ENCODE measurements around the gene TNS3. TPM values are rescaled to one million over a fixed set of nuclear protein-coding genes. Genes with fewer than 3 reads are reported as not detected.

Gene TNS3
- polyA plus RNA-seq, 1 donor from 2014 or later = 12.5 TPM

DNA sequence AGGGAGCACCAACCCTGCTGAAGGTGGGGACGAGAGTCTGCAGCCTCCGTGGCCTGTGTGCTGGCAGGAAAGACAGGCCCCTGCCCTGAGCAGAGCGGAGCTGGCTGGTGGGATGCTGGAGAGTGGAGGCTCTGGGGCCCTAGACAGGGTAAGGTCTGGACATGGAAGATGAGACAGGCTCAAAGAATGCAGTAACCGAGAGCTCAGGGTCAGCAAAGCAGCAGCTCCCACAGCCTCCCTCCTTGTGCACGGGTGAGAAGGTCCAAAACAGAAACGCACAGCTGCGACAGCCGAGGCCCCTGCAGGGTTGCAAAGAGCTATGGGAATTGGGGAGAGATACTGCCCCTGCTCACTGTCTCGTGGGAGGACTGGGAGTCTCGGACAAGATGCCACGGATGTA is 80.5 kb downstream of the TNS3 start:
- Mint-ChIP-seq H3K9me3 (no peaks in the 10 kb centered on the region), H3K27me3 (no peaks in the 10 kb centered on the region), H3K4me1 (peaks cover 17 to 32% (median 21%) of the 10 kb centered on the region in 3 donors), H3K36me3 (peaks cover 3% of the 10 kb centered on the region), H3K4me3 (no peak overlapping the region), H3K27ac (peak overlapping the region in 1 of 3 donors; percentile 57)

DNA sequence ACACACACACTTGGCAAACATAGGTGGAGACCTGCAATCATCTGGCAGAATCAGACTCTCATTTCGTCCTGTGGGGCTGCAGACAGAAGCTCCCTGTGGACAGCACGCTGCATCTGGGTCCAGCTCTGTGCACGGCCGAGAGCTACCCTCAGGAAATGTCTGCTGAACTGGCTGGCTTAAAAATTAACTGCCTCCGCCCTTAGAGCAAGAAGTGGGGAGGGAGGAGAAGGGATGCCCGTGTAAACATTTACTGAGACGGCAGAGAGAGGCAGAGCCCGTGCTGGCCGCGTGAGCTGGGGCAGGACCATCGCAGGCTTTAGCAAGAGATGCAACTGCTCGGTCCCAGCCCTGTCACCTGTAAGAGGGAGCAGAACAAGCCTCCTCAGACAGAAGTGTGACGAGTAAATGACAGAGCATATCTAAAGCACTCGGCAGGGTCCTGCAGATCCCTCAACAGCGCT is 81.8 kb downstream of the TNS3 start:
- Mint-ChIP-seq H3K36me3 (peaks cover 3% of the 10 kb centered on the region), H3K9me3 (no peaks in the 10 kb centered on the region), H3K4me1 (peaks cover 29 to 43% (median 31%) of the 10 kb centered on the region in 3 donors), H3K4me3 (no peak overlapping the region), H3K27ac (peak overlapping the region; percentile 55 to 67 (median 55)), H3K27me3 (no peaks in the 10 kb centered on the region)

GRCh38 chr7:47498229-47499056 is 83.5 kb downstream of the TNS3 start:
- peaks cover 2% of the 10 kb centered on the region for H3K27me3 Mint-ChIP-seq
- peaks cover 40 to 57% (median 43%) of the 10 kb centered on the region in 3 donors for H3K4me1 Mint-ChIP-seq
- no peaks in the 10 kb centered on the region for H3K9me3 Mint-ChIP-seq
- peak overlapping the region in 2 of 3 donors; percentile 64 to 94 for H3K27ac Mint-ChIP-seq
- H3K36me3 Mint-ChIP-seq = peaks cover 1% of the 10 kb centered on the region
- H3K4me3 Mint-ChIP-seq = peak overlapping the region in 2 of 4 donors; percentile 33 to 89

DNA sequence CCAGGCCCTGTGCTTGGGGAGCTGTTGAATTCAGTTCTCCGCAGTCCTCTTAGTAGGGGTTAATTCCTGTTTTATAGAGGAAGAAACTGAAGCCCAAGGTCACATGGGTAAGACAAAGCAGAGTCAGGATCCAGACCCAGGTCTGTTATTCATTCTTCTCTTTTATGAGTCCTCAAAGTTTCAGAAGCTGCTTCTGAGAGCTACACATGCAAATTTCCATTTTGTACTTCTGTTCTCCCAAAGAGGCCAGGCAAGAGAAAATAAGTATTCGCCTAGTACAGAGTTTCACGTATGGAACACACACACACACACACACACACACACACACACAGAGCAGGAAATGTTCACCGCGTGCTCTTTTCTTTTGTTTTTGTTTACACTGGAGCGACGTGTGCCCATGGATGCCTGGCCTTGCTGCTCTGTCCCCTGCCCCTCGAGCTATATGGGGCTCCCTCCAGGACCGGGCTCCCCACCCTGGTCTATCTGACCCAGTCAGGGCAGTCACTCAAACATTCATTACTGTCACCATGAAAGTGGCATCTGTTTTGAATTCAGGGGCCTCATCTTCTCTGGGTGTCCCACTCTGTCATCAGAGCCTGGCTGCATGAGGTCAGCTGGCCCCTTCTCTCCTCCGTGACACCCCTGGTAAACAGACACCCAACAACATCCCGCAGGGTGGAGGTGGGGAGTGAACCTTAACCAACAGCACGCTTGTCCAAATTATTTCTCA is 84.4 kb downstream of the TNS3 start:
- Mint-ChIP-seq H3K4me3 (peak overlapping the region; percentile 21 to 89 (median 55)), H3K27ac (peak overlapping the region; percentile 64 to 98 (median 94)), H3K9me3 (no peaks in the 10 kb centered on the region), H3K27me3 (peaks cover 2% of the 10 kb centered on the region), H3K4me1 (peaks cover 40 to 59% (median 46%) of the 10 kb centered on the region in 3 donors), H3K36me3 (peaks cover 1% of the 10 kb centered on the region)

- H3K27me3 Mint-ChIP-seq = peaks cover 2% of the 10 kb centered on the region
- H3K9me3 Mint-ChIP-seq = no peaks in the 10 kb centered on the region
- H3K27ac Mint-ChIP-seq = peak overlapping the region; percentile 51 to 92 (median 78)
- H3K4me1 Mint-ChIP-seq = peaks cover 40 to 59% (median 48%) of the 10 kb centered on the region in 3 donors
- peak overlapping the region; percentile 7 to 90 (median 44) for H3K4me3 Mint-ChIP-seq
- H3K36me3 Mint-ChIP-seq = peaks cover 1% of the 10 kb centered on the region
Measured at GRCh38 chr7:47496666-47497065, 85.2 kb downstream of the TNS3 start.

- peaks cover 2% of the 10 kb centered on the region for H3K27me3 Mint-ChIP-seq
- peaks cover 40 to 59% (median 46%) of the 10 kb centered on the region in 3 donors for H3K4me1 Mint-ChIP-seq
- H3K36me3 Mint-ChIP-seq = peaks cover 1% of the 10 kb centered on the region
- peak overlapping the region; percentile 7 to 49 (median 25) for H3K4me3 Mint-ChIP-seq
- peak overlapping the region; percentile 51 to 92 (median 78) for H3K27ac Mint-ChIP-seq
- H3K9me3 Mint-ChIP-seq = no peaks in the 10 kb centered on the region
Measured at GRCh38 chr7:47496056-47496665, 85.8 kb downstream of the TNS3 start.

- Mint-ChIP-seq H3K4me3 (peak overlapping the region; percentile 53 to 89 (median 76)), H3K9me3 (no peaks in the 10 kb centered on the region), H3K36me3 (no peaks in the 10 kb centered on the region), H3K27ac (peak overlapping the region; percentile 69 to 90 (median 71)), H3K27me3 (peaks cover 2% of the 10 kb centered on the region), H3K4me1 (peaks cover 38 to 49% (median 42%) of the 10 kb centered on the region in 3 donors)
Measured at GRCh38 chr7:47493976-47494911, 87.7 kb downstream of the TNS3 start.

DNA sequence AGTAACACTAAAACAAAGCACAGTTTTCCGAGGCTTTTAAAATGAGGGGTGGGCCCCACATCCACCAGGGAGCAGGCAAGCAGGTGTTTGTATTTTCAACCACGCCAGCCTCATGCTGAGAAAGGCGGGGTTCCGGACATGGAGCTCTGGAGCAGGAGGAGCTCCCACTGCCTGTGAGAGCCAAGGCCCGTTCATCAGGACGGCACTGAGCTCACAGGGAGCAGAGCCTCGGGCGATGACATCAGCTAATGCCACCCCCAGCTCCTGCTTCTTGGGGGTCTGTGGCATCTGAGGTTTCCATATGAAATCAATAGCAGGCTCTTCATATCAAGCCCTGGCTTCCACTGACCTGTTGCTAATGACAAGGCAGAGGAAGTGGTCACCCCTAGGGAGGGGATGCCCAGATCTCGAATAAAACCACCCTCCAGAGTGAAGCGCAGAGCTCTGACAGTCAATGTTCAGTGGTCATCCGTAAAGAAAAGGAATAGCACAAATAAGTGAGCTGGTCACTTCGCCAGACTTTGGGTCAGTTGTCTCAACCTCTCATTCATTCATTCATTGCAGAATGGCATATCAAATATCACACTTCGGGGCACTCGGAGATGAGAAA is 89.1 kb downstream of the TNS3 start:
- peaks cover 35 to 41% (median 38%) of the 10 kb centered on the region in 3 donors for H3K4me1 Mint-ChIP-seq
- no peaks in the 10 kb centered on the region for H3K9me3 Mint-ChIP-seq
- H3K27ac Mint-ChIP-seq = peak overlapping the region in 1 of 3 donors; percentile 93
- peaks cover 2% of the 10 kb centered on the region for H3K27me3 Mint-ChIP-seq
- H3K36me3 Mint-ChIP-seq = no peaks in the 10 kb centered on the region
- peak overlapping the region in 1 of 4 donors; percentile 23 for H3K4me3 Mint-ChIP-seq

- Mint-ChIP-seq H3K9me3 (no peaks in the 10 kb centered on the region), H3K4me3 (no peak overlapping the region), H3K27me3 (peaks cover 2% of the 10 kb centered on the region), H3K27ac (no peak overlapping the region), H3K4me1 (peaks cover 21 to 30% (median 23%) of the 10 kb centered on the region in 3 donors), H3K36me3 (no peaks in the 10 kb centered on the region)
Measured at GRCh38 chr7:47490501-47491265, 91.2 kb downstream of the TNS3 start.

DNA sequence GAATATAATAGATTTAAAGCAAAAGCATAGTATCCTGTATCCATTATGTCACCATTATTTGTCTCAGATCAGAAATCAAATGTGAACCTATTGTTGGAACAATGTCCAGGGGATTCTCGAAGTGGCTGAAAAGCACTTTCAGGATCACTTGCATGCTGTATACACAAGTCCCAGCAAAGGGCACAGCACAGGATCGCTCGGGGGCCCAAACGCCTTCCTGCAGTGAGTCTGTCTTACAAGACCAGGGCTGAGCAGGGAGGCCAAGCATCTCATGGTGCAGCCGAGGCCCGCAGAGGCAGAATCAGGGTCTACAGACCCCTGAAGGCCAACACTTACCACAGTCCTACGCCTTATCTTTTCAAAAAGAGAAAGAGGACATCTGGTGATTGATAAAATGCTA is 92.3 kb downstream of the TNS3 start:
- Mint-ChIP-seq H3K27me3 (peaks cover 2% of the 10 kb centered on the region), H3K9me3 (no peaks in the 10 kb centered on the region), H3K4me3 (no peak overlapping the region), H3K4me1 (peaks cover 14 to 23% (median 17%) of the 10 kb centered on the region in 3 donors), H3K36me3 (no peaks in the 10 kb centered on the region), H3K27ac (no peak overlapping the region)

GRCh38 chr7:47488969-47489342 is 93.0 kb downstream of the TNS3 start:
- no peaks in the 10 kb centered on the region for H3K36me3 Mint-ChIP-seq
- H3K9me3 Mint-ChIP-seq = no peaks in the 10 kb centered on the region
- H3K27me3 Mint-ChIP-seq = no peaks in the 10 kb centered on the region
- peaks cover 9 to 20% (median 10%) of the 10 kb centered on the region in 3 donors for H3K4me1 Mint-ChIP-seq
- no peak overlapping the region for H3K27ac Mint-ChIP-seq
- H3K4me3 Mint-ChIP-seq = no peak overlapping the region

DNA sequence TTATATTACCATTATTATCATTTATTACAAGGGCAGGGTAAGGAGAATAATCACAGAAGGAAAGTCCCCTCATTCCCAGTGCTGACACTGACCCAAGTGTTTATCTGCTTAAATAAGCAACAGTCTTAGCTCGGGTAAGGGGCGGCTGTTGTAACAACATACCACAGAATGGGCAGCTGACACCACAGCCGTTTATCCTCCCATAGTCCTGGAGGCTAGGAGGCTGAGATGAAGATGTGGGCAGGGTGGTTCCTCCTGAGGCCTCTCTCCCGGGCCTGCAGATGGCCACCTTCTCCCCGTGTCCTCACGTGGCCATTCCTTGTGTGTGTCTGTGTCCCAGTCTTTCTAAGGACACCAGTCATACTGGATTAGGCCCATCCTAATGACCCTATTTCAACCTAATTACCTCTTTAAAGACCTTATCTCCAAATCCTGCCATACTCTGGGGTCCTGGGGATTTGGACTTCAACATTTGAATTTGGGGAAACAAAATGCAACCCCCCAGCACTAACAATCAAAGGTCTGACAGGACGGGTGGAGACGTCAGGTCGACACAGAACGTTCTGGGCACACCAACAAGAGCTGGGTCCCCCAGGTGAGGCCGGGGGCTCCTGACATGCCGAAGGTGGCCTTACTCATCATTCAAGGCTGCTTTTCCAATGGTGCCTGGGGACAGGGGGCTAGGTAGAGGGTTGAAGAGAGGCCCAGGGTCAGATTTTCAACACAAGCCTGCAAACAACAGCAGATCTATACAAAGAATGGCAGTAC is 93.5 kb downstream of the TNS3 start:
- no peaks in the 10 kb centered on the region for H3K36me3 Mint-ChIP-seq
- H3K4me1 Mint-ChIP-seq = peaks cover 7 to 18% (median 9%) of the 10 kb centered on the region in 3 donors
- H3K9me3 Mint-ChIP-seq = no peaks in the 10 kb centered on the region
- no peaks in the 10 kb centered on the region for H3K27me3 Mint-ChIP-seq
- no peak overlapping the region for H3K4me3 Mint-ChIP-seq
- no peak overlapping the region for H3K27ac Mint-ChIP-seq

All from IgD-negative memory B cell (primary cell).